ENCODE data around the gene ERBB4. TPM values are rescaled to one million over a fixed set of nuclear protein-coding genes. Genes with fewer than 3 reads are reported as not detected.

The ERBB4 gene
- total and polyA plus RNA-seq, 10 of the 15 experiments (the other 5 are each of a cell fraction or from before 2014, with no cell fraction given) = under 0.01 to 0.23 (median 0.01) TPM; not detected in 4

DNA sequence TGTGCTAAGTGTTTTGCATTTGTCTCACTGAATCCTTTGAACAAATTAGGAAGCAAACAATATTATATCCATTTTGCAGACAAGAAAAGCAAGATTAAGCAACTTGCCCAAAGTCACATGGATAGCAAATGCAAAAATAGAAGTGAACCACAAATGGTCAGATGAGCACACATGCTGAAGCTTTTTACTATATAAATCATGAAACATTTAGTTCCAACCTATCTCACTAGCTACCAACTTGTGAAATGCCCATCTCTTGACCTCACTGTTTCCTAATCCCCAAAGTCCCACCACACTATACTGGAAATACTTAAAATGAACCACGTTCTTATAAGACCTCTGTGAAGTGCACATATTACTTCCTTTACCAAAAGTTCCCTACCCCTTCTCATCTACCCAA is 380.5 kb downstream of the ERBB4 start:
- in situ Hi-C loops (cut with MboI) (no loop called here), intact Hi-C loops (cut with micrococcal nuclease; ENCODE audit: unreplicated experiment) (no loop called here)
- H3K4me3 ChIP-seq = no peak overlapping the region
- no peaks in the 10 kb centered on the region for H3K79me2 ChIP-seq (ENCODE audit: control insufficient read depth, insufficient read depth, low read length)
- no TSS peak for BruUV-seq (replicated peaks)
- ChIA-PET SMC1A (ENCODE audit: uncharacterized antibody, unreplicated experiment) (no interaction called here), RAD21 (ENCODE audit: unreplicated experiment) (no interaction called here), CTCF (interaction anchor here (1.4 kb wide), 1 partner anchor 153 kb away, joined by 3 read pairs; no protein-coding TSS in a partner anchor), POLR2A (no interaction called here)
- no peak overlapping the region for H3K4me2 ChIP-seq (ENCODE audit: control insufficient read depth, insufficient read depth)
- H3K36me3 ChIP-seq (ENCODE audit: control insufficient read depth in 2 of 2, insufficient read depth in 2 of 2, low read length in 1 of 2) = no peaks in the 10 kb centered on the region
- H3K27ac ChIP-seq (ENCODE audit: control insufficient read depth, insufficient read depth) = no peak overlapping the region
- no peak overlapping the region for H3K9ac ChIP-seq (ENCODE audit: control insufficient read depth, insufficient read depth, low read length)
- no peaks in the 10 kb centered on the region for H3K9me3 ChIP-seq (replicated peaks; ENCODE audit: control insufficient read depth, insufficient read depth, low read length)
- FAIRE-seq (no peak), DNase-seq (ENCODE audit: low read depth, low spot score) (no peak), ATAC-seq (no peak)
- no peaks in the 10 kb centered on the region for H3K4me1 ChIP-seq (ENCODE audit: control insufficient read depth, insufficient read depth, low read length)
- no peak overlapping the region for H2AFZ ChIP-seq (ENCODE audit: control insufficient read depth, low read depth, low read length)
- 0% methylated on average over 1 of the region's 1 CpG for WGBS (ENCODE audit: insufficient coverage, insufficient replicate concordance, low lambda C conversion rate, missing lambda C conversion rate)
- no peaks in the 10 kb centered on the region for H4K20me1 ChIP-seq (ENCODE audit: control insufficient read depth, insufficient read depth)
- no peaks in the 10 kb centered on the region for H3K27me3 ChIP-seq (replicated peaks in 1 of 2; ENCODE audit: control insufficient read depth in 2 of 2, insufficient read depth in 2 of 2, low read length in 1 of 2)
- no peak for TF ChIP-seq POLR2AphosphoS5 (IDR thresholded peaks at IDR 0.05; ENCODE audit: low read length)
- TF ChIP-seq, protein P1, sequence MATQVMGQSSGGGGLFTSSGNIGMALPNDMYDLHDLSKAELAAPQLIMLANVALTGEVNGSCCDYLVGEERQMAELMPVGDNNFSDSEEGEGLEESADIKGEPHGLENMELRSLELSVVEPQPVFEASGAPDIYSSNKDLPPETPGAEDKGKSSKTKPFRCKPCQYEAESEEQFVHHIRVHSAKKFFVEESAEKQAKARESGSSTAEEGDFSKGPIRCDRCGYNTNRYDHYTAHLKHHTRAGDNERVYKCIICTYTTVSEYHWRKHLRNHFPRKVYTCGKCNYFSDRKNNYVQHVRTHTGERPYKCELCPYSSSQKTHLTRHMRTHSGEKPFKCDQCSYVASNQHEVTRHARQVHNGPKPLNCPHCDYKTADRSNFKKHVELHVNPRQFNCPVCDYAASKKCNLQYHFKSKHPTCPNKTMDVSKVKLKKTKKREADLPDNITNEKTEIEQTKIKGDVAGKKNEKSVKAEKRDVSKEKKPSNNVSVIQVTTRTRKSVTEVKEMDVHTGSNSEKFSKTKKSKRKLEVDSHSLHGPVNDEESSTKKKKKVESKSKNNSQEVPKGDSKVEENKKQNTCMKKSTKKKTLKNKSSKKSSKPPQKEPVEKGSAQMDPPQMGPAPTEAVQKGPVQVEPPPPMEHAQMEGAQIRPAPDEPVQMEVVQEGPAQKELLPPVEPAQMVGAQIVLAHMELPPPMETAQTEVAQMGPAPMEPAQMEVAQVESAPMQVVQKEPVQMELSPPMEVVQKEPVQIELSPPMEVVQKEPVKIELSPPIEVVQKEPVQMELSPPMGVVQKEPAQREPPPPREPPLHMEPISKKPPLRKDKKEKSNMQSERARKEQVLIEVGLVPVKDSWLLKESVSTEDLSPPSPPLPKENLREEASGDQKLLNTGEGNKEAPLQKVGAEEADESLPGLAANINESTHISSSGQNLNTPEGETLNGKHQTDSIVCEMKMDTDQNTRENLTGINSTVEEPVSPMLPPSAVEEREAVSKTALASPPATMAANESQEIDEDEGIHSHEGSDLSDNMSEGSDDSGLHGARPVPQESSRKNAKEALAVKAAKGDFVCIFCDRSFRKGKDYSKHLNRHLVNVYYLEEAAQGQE (IDR thresholded peaks at IDR 0.05; ENCODE audit: low read depth, low read length) = no peak
- TF ChIP-seq, protein P2, sequence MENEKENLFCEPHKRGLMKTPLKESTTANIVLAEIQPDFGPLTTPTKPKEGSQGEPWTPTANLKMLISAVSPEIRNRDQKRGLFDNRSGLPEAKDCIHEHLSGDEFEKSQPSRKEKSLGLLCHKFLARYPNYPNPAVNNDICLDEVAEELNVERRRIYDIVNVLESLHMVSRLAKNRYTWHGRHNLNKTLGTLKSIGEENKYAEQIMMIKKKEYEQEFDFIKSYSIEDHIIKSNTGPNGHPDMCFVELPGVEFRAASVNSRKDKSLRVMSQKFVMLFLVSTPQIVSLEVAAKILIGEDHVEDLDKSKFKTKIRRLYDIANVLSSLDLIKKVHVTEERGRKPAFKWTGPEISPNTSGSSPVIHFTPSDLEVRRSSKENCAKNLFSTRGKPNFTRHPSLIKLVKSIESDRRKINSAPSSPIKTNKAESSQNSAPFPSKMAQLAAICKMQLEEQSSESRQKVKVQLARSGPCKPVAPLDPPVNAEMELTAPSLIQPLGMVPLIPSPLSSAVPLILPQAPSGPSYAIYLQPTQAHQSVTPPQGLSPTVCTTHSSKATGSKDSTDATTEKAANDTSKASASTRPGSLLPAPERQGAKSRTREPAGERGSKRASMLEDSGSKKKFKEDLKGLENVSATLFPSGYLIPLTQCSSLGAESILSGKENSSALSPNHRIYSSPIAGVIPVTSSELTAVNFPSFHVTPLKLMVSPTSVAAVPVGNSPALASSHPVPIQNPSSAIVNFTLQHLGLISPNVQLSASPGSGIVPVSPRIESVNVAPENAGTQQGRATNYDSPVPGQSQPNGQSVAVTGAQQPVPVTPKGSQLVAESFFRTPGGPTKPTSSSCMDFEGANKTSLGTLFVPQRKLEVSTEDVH (IDR thresholded peaks at IDR 0.05; ENCODE audit: low read depth, partially characterized antibody) = no peak
- TF ChIP-seq, protein P3, sequence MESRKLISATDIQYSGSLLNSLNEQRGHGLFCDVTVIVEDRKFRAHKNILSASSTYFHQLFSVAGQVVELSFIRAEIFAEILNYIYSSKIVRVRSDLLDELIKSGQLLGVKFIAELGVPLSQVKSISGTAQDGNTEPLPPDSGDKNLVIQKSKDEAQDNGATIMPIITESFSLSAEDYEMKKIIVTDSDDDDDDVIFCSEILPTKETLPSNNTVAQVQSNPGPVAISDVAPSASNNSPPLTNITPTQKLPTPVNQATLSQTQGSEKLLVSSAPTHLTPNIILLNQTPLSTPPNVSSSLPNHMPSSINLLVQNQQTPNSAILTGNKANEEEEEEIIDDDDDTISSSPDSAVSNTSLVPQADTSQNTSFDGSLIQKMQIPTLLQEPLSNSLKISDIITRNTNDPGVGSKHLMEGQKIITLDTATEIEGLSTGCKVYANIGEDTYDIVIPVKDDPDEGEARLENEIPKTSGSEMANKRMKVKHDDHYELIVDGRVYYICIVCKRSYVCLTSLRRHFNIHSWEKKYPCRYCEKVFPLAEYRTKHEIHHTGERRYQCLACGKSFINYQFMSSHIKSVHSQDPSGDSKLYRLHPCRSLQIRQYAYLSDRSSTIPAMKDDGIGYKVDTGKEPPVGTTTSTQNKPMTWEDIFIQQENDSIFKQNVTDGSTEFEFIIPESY (IDR thresholded peaks at IDR 0.05) = no peak
- no peak for TF ChIP-seq SIX5 (IDR thresholded peaks at IDR 0.05; ENCODE audit: low read depth, low read length, severe bottlenecking)
- no peak for TF ChIP-seq IKZF2 (IDR thresholded peaks at IDR 0.05)
- no peak for TF ChIP-seq TBL1XR1 (IDR thresholded peaks at IDR 0.05; ENCODE audit: low read depth, low read length)
- TF ChIP-seq, protein P4, sequence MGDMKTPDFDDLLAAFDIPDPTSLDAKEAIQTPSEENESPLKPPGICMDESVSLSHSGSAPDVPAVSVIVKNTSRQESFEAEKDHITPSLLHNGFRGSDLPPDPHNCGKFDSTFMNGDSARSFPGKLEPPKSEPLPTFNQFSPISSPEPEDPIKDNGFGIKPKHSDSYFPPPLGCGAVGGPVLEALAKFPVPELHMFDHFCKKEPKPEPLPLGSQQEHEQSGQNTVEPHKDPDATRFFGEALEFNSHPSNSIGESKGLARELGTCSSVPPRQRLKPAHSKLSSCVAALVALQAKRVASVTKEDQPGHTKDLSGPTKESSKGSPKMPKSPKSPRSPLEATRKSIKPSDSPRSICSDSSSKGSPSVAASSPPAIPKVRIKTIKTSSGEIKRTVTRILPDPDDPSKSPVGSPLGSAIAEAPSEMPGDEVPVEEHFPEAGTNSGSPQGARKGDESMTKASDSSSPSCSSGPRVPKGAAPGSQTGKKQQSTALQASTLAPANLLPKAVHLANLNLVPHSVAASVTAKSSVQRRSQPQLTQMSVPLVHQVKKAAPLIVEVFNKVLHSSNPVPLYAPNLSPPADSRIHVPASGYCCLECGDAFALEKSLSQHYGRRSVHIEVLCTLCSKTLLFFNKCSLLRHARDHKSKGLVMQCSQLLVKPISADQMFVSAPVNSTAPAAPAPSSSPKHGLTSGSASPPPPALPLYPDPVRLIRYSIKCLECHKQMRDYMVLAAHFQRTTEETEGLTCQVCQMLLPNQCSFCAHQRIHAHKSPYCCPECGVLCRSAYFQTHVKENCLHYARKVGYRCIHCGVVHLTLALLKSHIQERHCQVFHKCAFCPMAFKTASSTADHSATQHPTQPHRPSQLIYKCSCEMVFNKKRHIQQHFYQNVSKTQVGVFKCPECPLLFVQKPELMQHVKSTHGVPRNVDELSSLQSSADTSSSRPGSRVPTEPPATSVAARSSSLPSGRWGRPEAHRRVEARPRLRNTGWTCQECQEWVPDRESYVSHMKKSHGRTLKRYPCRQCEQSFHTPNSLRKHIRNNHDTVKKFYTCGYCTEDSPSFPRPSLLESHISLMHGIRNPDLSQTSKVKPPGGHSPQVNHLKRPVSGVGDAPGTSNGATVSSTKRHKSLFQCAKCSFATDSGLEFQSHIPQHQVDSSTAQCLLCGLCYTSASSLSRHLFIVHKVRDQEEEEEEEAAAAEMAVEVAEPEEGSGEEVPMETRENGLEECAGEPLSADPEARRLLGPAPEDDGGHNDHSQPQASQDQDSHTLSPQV (IDR thresholded peaks at IDR 0.05) = no peak
- no peak for TF ChIP-seq SMC3 (IDR thresholded peaks at IDR 0.05; ENCODE audit: borderline replicate concordance, low read length)
- no peak for TF ChIP-seq NFYA (IDR thresholded peaks at IDR 0.05; ENCODE audit: borderline replicate concordance, low read depth, low read length)
- TF ChIP-seq MYC (IDR thresholded peaks at IDR 0.05; ENCODE audit: insufficient read depth, insufficient read length, insufficient replicate concordance, low read length, severe bottlenecking) = no peak
